ENCODE measurements around the gene CKAP2L.

Gene CKAP2L

GRCh38 chr2:112792419-112792818 lies 28.0 kb upstream of the CKAP2L start:
- DNase-seq (ENCODE audit: low spot score), result no peak

DNA sequence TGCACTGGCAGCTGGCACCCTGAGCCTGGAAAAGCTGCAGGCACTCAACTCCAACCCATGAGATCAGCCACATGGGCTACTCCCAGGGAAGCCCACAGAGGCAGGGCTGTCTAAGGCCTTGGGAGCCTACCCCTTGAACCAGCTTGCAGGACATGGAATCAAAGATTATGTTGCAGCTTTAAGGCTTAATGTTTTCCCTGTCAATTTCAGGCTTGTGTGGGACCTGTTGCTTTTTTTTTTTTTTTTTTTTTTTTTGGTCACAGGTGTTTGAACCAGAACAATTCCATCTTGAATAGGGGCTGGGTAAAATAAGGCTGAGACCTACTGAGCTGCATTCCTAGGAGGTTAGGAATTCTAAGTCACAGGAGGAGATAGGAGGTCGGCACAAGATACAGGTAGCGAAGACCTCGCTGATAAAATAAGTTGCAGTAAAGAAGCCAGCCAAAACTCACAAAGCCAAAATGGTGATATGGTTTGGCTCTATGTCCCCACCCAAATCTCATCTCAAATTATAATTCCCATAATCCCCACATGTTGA lies 27.4 kb upstream of the CKAP2L start:
- DNase-seq (ENCODE audit: low spot score), result no peak

DNA sequence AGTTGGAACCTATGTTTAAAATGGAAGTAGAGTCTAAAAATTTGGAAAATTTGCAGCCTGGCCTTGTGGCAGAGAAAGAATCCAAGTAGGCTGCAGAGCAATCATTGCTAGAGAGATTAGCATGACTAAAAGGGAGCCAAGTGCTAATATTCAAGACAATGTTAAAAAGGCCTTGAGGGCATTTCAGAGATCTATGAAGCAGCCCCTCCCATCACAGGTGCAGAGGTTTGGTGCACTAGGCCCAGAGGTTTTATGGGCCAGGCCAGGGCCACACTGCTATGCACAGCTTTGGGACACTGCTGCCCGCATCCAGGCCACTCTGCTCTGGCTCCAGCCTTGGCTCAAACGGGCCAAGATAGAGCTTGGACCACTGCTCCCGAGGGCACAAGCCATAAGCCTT lies 26.6 kb upstream of the CKAP2L start:
- no peak for DNase-seq (ENCODE audit: low spot score)

DNA sequence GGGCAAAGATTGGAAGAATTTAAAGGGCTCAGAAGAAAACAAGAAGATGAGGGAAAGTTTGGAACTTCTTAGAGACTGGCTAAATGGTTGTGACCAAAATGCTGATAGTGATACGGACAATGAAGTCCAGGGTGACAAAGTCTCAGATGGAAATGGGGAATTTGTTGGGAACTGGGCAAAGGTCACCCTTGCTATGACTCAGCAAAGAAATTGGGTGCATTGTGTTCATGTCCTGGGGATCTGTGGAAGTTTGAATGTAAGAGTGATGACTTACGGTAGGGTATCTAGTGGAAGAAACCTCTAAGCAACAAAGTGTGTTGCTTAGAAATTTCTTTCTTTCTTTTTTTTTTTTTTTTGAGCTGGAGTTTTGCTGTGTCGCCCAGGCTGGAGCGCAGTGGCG lies 25.9 kb upstream of the CKAP2L start:
- no peak for DNase-seq (ENCODE audit: low spot score)

DNA sequence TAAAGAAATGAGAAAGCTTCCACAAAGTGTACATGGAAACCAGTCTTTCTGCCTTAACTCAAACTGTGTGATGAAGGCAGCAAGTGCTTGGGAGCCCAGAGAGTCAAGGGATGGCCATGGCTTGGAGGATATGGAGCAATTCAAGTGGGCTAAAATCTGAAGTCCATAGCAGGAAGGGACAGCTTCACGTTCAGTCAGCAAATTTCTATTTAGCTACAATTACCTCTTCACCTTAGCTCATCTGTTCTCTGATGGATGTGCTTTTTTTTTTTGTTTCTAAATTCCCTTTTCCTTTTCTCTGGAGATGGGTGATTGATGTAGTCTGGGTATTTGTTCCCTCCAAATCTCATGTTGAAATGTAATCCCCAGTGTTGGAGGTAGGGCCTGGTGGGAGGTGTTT lies 24.8 kb upstream of the CKAP2L start:
- DNase-seq (ENCODE audit: low spot score), result no peak

- no peak for DNase-seq (ENCODE audit: low spot score)
These were observed 24.2 kb upstream of the CKAP2L start for GRCh38 chr2:112788653-112789052.

DNA sequence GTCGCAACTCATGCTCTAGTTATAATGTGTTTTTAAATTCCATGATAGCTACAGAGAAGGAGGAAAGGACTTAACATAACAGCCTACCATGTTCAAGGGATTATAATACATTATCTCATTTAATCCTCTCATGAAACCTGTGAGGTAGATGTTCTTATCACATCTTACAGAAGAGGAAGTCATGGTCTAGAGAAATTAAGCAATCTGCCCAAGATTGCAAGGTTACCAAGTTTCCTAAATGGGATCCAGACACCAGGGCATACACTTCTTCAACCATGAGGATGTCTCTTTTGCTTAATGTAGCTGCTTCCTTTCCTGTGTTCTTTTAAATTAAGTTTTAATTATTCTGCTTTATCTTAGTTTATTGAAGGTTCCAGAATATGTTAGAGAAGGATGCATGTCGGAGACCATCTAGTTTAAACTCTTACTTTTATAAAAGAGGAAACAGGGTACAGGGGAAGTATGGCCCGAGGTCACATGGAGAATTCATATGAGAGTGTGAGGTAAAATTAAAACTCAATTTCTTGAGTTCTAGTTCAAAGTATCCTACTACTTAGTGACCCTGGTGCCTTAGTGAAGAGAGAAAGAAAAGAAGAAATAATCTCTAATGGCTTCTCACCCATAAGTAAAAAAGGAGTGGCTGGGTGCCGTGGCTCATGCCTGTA lies 23.5 kb upstream of the CKAP2L start:
- no peak for DNase-seq (ENCODE audit: low spot score)

DNA sequence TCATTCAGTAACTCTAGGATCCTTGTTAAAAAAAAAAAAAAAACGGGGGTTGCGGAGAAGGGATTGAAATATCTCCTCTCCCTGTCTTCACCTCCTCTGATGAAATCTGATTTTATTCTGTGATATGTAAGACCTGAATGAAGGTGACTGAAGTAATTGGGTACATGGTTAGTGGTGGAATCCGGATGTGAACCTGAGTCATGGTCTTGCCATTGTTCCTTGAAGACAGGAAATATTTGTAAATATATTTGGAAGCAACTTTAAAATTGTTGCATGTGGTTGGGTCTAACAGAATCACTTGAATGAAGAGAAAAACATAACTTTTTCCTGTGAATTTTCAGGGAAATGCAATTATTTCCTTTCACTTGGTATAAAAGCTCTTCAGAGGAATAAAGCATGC lies 22.9 kb upstream of the CKAP2L start:
- DNase-seq (ENCODE audit: low spot score), result no peak

- peak; percentile 62 for DNase-seq (ENCODE audit: low spot score)
These were observed 20.1 kb upstream of the CKAP2L start, which contains the start of gene IL1A for GRCh38 chr2:112784199-112785189. Gene IL1A (minus strand): TSS chr2:112784493. CDS start chr2:112783770, 723 bp downstream.

GRCh38 chr2:112783187-112783714 lies 18.8 kb upstream of the CKAP2L start:
- no peak for DNase-seq (ENCODE audit: low spot score)

- no peak for DNase-seq (ENCODE audit: low spot score)
These were observed 17.9 kb upstream of the CKAP2L start for GRCh38 chr2:112782234-112782799.

- no peak for DNase-seq (ENCODE audit: low spot score)
These were observed 15.2 kb upstream of the CKAP2L start for GRCh38 chr2:112779598-112779997.

DNA sequence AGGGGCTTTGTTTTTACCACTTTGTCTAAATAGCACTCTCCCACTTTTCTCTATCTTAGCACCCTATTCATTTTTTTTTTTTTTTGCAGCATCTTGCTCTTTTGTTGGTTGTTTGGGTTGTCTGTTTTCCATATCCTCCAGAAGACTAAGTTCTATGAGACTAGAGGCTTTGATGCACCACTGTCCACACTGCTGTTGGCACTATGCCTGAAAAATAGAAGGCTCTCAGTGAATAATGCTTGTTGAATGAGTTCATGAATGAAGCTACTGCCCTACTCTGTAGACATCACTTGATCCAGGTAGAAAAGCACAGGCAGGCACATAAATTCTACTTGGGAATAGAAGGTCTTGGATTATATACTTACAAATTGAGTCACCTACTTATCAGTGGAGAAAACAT lies 12.6 kb upstream of the CKAP2L start:
- DNase-seq (ENCODE audit: low spot score), result no peak

GRCh38 chr2:112776113-112776512 lies 11.7 kb upstream of the CKAP2L start:
- no peak for DNase-seq (ENCODE audit: low spot score)

GRCh38 chr2:112774536-112775285 lies 10.3 kb upstream of the CKAP2L start:
- DNase-seq (ENCODE audit: low spot score), result no peak

GRCh38 chr2:112773556-112773955 lies 9.1 kb upstream of the CKAP2L start:
- DNase-seq (ENCODE audit: low spot score), result no peak

- DNase-seq (ENCODE audit: low spot score), result no peak
These were observed 8.6 kb upstream of the CKAP2L start for GRCh38 chr2:112772911-112773475.

DNA sequence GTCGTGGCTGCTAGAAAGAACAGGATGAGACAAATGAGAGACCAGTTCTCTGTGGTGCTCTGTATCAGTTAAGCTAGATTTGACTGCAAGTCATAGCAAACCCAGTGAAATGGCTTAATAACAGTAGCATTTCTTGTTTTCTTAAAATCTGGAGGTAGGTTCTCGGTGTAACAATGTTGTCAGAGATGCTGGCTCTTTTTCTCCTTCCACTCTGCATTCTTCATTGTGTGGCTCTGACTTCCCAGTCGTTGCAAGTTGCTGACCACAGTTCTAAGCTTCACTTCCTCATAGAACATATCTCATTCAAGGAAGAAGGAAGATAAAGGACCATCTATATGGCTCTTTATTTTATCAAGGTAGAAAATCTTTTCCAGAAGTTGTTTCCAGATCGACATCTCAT lies 7.9 kb upstream of the CKAP2L start:
- no peak for DNase-seq (ENCODE audit: low spot score)

DNA sequence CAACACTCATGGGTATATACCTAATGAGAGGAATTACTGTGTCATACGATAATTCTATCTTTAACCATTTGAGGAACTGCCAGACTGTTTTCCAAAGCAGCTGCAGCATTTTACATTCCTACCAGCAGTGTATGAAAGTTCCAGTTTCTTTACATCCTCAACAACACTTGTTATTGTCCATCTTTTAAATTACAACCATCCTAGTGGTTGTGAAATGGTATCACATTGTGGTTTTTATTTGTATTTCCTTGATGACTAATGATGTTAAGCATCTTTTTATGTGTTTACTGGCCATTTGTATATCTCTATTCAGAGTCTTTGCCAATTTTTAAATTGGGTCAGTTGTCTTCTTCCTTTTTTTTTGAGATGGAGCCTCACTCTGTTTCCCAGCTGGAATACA lies 4.0 kb upstream of the CKAP2L start:
- DNase-seq (ENCODE audit: low spot score), result no peak

- DNase-seq (ENCODE audit: low spot score), result no peak
These were observed 3.4 kb upstream of the CKAP2L start for GRCh38 chr2:112767693-112768330.

GRCh38 chr2:112765251-112765650 lies 842 bp upstream of the CKAP2L start:
- DNase-seq (ENCODE audit: low spot score), result no peak

Data from AG08395 (cell line).